Stimulated activated CD8-positive, alpha-beta memory T cell treated with anti-CD3 and anti-CD28 coated beads, Interleukin-7, amount 100 ng/mL, for 48 hours (primary cell): ENCODE results near the gene GRM7.
"Not testable (repeated sequence)": the region's sequence is repeated elsewhere in the genome, so short reads cannot be mapped to it uniquely, and the experiment has no call there.

Experiments used
- DNase-seq, 2 donors: peaks; one replicate each; pipeline ENCODE4 v3.0.0-alpha.2; 2020; ENCODE audit warnings: low read depth in 1 of 2; ENCODE audit errors: extremely low read depth in 1 of 2

GRM7 gene

DNA sequence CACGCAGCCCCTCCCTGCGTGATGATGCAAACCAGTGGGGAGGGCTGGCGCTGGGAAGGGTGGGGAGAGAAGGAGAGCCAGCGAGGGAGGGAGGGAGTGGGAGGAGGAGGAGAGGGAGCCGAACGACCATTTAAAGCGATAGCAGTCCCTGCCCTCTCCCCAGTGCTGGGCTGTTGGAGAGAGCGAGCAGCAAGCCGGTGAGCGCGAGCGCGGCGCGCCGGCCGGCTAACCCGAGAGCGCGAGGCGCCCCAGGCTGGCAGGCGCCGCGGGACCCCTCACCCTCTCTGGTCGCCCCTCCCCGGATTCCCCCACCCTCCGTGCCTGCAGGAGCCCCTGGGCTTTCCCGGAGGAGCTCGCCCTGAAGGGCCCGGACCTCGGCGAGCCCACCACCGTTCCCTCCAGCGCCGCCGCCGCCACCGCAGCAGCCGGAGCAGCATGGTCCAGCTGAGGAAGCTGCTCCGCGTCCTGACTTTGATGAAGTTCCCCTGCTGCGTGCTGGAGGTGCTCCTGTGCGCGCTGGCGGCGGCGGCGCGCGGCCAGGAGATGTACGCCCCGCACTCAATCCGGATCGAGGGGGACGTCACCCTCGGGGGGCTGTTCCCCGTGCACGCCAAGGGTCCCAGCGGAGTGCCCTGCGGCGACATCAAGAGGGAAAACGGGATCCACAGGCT, at the start of gene GRM7:
Gene GRM7, plus strand, starts transcription at position 162 of the 671 bp plus-strand sequence.
- DNase-seq: no peak

DNA sequence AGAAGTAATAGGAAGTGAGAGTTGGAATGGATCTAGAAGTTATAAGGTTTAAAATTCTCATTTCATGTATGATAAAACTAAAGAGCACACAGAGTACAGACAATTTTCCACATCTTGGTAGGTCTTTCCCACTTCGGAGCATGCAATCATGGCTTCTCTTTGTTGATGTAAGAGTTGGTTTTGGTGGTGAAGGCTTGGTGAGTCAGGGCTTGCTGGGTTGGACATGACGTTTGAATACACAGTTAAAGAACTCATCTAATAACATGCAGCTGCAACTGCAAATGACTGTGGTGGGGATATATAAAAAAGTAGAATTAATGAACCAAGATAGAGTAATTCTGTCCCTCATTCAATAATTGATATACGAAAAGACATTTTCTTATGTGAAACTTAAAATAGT, 39.5 kb upstream of the GRM7 start:
- no peak for DNase-seq

DNA sequence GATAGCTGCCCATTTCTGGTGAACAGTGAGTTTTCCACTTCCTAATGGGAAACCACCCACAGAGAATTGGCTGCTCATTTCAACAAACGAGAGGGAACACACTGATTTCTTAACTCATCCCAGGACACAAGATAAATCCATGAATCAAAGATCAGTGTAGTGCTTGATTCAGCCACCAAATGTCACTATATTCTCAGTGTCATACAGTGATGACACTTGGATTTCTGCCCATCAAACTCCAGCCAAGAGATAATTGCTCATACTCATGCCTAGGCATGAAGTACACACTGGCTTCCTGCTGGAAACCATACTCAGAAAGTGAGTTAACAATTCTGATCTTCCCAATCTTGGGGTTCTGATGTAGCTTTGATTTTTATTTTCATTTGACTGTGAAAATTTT, 35.4 kb upstream of the GRM7 start:
- no peak for DNase-seq

DNA sequence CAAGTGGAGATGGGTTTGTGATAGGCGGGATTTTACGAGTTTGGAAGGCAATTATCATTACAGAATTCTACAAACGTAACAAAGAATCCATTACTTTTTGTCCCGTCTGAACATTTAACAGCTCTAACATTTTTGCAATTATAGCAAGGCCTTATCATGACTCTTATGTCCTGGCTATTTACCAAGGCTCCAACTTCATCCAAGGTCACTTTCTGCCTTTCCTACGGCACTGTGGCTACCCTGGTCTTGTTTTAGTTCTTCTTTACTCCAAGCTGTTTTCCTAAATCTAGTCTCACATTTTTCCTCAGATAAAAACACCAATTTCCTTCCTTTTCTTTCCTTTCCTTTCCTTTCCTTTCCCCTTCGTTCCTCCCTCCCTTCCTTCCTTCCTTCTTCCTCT, 33.5 kb upstream of the GRM7 start:
- DNase-seq: no peak

DNA sequence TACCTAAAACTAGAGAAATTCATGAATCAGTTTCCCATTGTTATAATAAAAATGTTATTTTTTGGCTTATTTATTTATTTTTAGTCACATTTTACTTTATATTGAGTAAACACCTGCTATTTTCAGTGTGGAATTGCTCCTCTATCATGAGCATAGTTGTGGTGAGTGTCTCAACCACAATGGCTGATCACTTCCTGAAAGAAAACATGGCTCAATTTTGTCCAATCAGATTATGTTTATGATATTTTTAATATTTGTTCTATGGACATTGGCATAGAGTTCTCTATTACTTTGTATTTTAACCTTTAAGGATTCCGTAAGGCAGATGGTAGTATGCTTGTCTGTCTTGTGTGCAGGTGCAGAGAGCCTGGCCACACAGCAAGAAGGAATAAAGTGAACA, 16.2 kb upstream of the GRM7 start:
- DNase-seq: no peak

DNA sequence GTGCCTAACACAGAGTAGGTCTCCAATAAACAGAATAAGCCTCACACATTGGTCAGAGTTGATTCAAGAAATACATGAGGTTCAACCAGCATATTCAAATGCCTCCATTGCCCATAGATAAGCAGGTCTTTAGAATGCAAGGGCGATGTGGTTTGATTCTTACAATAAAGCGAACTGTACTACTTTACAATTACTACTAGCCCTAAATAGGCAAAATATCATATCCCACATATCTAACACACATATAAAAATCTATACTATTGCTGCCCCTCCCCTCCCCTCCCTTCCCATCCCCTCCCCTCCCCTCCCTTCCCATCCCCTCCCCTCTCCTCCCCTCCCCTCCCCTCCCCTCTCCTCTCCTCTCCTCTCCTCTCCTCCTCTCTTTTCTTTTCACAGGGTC, 6.7 kb upstream of the GRM7 start:
- DNase-seq: no peak

DNA sequence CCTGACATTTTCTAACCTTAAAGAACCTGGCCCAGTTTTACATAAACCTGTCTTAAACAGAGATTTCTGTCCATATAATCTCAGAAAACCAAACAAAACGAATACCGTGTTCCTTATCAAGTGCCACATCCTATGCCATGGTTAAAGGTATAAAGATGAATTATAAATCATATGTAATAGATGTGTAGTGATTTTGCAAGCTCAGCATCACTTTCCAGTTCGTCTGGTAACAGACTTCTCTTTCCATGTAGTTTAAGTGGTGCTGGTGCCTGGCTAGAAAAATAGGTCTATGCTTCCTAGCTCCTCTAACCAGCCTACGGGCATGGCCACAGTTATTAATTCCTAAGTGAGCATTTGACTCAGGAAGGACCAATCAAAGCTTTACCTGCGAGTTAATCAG, 3.4 kb upstream of the GRM7 start:
- no peak for DNase-seq

DNA sequence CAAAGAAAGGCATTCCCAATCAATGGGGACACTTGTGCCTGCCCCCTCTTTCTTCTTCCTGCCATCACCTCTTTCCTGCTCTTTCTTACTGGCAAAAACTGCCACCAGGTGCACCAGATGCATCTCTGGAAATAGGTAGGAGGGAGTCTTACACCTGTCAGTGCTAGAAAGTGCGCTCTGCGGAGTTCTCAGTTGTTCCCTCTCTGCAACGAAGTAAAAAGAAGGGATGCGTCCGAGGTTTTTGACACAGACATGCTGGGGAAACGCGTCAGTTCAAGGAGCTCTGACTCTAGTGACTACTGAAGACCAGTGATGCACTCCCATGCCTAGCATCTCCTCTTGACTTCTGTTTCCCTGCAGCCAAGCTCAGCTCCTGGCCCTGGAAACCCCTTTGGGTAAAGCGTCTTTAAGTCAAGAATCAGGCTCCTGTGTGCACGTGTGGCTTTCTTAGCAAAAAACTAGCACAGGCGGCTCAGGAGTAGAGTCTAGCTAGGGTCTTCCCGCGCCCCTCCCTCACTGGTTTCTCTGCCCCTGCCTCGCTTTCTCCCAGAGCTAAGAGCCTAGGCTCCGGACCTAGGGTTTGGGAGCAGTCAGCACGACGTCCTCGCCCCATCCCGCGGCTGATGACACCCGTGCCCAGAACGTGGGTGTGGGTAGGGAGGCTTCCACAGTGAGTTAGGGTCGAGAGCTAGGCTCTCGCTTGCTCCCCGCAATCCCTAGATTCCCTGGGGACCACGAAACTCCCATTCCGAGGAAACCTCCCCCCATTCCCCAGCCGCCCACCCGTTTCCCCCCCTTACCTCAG, 564 bp upstream of the GRM7 start:
- DNase-seq: no peak

DNA sequence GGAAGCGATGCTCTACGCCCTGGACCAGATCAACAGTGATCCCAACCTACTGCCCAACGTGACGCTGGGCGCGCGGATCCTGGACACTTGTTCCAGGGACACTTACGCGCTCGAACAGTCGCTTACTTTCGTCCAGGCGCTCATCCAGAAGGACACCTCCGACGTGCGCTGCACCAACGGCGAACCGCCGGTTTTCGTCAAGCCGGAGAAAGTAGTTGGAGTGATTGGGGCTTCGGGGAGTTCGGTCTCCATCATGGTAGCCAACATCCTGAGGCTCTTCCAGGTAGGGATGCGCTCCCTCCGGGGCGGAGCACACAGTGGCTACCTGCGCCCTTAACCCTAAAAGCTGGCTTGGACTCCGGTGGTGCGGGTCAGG, 698 bp downstream of the GRM7 start:
- DNase-seq: no peak

DNA sequence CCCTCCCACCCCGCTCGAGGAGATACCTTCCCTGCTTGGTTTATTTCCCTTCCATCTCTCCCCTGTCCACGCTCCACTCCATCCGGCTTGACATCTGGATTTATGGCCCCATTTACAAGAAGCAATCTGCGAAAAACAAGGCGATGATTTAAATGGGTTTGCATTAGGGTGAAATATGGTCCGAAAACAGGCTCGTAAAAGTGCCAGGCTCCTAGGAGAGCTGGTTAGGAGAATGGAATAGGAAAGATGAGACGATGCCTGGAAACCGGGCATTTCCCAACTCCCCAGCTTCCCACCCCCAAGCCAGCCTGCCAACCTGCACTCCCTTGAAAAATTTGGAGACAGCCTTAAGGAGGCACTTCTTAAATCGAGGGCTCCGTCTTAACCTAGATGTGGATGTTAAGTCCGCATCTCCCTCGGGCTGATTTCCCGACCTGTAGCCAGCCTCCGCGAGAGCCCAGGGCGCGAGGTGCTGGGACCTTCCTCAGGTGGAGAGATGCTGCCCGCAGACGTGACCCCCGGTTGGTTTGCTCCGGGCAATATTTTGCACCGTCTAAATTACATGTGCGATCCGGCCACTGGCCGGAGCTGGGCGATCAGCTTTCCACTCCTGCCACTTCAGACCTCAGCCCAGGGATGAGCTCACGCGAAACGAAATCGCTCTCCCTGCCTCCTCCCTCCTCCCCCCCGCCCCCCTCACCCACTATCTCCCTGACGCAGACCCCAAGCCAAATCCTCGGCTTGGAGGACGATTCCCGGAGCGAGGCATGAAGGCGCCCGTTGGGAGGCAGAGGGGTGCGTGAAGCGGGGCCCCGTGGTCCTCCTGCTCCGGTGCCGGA, 1.3 kb downstream of the GRM7 start:
- DNase-seq: no peak

DNA sequence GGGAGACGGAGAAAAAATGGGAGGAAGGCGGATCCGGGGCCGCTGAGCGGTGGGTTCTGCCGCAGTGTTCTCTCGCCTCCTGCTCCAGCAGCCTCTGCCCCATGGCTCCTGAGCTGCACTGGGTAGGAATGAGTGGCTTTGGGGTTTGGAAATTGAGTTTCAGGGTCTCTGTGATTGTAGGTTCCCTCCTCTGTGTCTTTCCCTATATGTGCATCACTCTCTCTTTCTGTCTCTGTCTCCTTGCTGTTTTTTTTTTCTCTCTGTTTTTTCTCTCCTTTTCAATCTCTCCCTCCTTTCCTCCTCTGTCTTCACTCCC, 1.9 kb downstream of the GRM7 start:
- no peak for DNase-seq

DNA sequence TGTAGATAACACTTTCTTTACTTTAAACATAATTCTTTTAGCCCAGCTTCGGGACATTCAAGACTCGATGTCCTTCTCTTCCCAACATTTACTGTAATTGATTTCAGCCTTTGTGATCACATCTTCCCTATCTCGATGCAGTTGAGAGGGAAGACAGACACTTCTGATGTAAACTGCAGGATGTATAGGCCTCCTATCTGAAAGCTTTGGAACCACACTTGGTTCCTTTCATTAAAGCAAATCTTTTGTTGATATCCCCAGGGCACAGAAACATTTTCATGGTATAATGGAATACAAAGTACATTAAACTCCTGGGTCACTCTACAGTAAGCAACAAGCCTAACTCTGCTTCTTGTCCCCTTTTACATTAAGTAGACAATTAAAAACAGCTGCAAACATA, 6.4 kb downstream of the GRM7 start:
- DNase-seq: no peak

DNA sequence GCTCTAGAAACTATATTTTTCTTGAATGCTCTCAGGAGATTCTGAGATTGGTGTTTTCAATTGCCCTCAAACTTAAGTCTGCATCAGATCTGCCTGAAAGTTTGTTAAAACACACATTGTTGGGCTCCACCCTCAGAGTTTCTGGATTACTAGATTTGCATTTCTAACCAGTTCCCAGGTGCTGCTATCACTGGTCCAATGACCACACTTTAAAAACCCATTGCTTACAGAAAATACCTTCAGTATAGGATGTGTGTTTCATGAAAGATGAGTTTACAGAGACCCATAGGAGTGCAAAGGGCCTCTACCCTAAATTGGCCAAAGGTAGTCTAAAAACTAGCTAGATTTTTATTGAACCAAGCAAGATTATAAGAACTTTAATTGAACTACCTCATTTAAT, 17.8 kb downstream of the GRM7 start:
- DNase-seq: no peak

DNA sequence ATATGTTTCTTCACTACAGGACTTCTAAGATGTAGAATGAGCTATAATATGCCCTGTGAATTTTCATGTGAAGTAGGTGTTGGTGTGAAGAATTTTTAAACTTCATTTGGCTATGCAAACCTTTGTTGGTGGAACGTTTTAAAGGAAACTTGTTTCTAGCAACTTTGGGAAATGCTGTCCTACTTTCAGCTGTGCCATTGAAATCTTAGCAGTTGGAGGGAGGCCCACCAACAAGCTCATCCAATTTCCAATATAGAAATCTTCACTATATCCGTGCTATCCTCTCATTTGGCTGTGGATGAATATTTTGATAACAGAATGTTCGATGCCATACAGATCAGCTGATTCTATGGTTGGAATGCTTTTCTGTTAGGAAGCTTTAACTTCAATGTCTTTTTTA, 51.3 kb downstream of the GRM7 start:
- DNase-seq: no peak

DNA sequence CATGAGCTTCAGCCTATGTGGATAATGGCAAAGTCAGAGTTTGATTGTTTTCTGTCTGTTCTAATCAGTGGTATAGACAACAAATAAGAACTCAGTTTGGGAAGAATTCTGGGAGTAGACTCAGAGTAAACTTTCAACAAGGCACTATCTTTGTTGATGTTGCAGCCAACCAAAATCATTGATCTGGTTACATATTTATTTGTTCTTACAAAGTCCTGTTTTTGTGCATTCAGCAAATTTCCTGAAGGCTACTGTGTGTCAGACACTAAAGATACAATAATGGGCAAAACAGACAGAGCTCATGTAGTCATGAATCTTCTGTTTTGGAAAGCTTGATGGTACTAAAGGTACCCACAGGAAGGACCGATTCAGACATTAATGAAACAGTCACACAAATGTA, 55.0 kb downstream of the GRM7 start:
- DNase-seq: no peak

DNA sequence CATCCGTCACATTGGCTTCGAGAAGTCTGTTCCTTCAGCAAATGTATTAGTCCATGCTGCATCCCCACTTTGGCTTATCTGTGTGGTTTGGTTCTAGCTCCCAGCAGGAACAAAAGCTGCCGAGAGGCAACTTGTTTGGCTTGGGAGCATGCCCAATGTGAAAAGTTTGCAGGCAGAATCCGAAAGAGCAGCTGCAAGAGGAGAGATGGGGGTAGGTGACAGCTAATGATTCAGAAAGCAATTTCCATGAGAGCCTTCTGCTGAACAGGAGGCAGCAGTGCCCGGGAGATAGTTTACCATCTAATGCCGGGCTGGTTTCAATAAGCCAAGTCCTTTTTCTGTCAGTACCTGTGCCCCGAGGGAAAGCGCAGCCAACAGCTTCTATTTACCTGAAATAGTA, 60.2 kb downstream of the GRM7 start:
- no peak for DNase-seq

DNA sequence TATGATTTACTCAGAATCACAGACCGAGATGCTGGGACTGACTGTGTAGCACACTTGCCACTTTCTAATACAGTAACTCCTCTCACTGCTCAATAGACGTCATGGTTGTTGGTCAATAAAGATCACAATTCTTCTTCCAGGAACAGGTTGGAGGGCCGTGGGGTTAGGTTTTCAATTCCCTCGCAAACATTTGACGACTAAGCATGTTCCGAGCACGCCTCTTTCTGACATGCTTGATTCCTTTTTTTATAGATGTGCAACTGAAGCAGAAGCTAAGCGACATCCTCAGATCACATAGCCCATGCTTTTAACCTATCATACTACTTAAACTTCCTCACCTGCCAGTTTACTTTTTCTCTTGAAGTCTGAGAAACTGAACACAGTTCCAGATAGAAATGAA, 61.0 kb downstream of the GRM7 start:
- no peak for DNase-seq

DNA sequence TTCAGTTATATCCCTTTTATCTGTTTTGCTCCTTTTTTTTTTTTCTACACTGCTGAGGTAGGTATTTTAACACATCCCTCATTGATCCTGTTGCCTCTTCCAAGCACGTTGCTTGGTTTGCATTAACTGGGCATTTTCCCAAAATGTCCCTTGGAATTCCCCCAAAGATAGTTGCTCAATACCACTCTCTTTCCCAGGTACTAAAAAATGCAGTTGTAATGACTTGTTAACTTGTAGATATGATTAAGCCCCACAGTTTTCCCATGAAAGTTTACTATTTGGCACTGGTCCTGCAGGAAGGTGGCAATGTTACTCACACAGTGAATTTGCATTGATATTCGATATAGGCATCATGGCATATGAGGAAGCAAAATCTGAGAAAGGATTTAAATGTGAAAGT, 67.1 kb downstream of the GRM7 start:
- no peak for DNase-seq

DNA sequence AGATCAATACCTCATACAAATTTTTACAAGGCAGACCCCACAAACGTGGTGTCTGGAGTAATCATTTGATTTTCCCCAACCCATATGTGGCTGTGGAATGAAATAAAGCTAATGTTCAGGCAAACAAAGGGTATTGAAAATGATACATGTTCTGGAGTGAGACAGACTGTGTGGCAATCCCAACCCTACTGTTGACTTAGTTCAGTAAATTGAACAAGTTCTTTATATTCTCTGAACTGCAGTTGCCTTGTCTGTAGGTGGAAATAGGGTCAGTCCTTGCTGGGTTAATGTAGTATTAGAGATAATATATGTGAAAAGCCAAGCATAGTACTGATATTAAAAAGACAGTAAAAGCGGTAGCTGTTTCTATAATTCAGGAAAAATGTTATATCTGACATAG, 69.0 kb downstream of the GRM7 start:
- no peak for DNase-seq

DNA sequence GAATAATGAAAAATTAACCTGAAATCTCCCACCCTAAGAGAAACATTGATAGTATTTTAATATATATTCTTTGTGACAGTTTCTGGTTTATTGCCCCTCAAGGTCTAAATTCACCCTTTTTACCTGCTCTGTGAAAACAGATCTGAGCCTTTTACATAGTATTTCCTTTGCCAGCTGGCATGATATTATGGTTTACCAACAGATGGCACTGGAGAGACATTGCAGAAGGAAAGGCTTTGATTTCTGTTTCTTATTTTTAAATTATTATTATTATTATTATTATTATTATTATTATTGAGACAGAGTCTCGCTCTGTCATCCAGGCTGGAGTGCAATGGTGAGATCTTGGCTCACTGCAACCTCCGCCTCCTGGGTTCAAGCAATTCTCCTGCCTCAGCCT, 74.5 kb downstream of the GRM7 start:
- not testable (repeated sequence) for DNase-seq

DNA sequence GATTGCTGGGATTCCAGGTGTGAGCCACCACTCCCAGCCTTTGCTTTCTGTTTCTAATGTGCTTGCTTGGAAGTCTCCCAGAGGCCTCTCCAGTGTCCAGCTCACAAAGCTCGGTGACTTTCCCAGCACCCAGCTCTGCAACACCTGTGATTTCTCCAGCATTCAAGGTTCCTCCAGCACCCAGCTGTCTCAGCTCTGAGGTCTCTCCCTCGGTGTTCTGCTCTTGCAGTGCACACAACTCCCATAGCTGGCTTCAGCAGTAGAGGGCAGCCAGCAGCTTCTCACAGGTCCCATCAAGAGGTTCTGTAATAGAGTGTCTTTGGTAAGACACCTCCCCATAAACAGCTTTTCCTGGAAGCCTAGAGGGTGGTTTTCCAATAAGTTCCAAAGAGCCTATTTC, 75.1 kb downstream of the GRM7 start:
- no peak for DNase-seq

DNA sequence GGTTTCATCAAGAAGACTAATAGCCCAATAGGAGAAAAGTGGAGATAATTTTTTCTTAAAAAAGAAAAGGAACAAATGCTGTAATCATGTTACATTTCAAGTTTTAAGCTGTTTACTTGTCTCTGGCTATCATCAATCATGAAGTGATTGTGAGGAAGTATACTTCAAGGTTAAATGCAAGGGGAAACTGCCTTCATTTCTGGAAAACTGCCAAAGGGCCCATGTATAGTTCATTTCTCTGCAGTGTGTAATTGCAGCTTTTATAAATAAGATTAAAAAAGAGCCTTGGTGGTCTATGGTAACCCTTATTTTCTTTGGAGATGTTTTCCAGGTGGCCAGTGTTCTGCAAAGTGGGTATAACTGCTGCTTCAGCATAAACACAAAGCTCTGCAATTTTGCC, 101.9 kb downstream of the GRM7 start:
- DNase-seq: no peak
